HG03442 (cell line): ENCODE data around the gene DHTKD1.
"Not testable (repeated sequence)": the region's sequence is repeated elsewhere in the genome, so short reads cannot be mapped to it uniquely, and the experiment has no call there.

Source experiments
- ATAC-seq: cut with Tn5 transposase; IDR thresholded peaks from one replicate; pipeline ENCODE4 v1.9.1; 2021; ENCODE audit warnings: mild to moderate bottlenecking, moderate library complexity; ENCODE audit not compliant: unreplicated experiment

Gene DHTKD1

DNA sequence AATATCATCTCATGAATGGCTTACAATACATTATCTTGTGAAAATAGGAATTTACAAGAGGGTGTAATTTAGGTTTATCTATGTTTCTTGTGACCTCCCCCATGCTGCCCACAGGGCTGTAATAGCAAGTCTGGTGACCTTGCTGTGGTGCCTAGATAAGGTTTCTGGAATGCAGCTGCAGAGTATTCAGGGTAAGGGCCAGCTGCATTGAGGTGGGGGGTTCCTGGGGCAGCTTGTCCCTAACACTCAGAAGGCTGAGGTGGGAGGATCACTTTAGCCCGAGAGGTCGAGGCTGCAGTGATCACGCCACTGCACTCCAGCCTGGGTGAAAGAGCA, 5.3 kb upstream of the DHTKD1 start:
- ATAC-seq, result no peak

DNA sequence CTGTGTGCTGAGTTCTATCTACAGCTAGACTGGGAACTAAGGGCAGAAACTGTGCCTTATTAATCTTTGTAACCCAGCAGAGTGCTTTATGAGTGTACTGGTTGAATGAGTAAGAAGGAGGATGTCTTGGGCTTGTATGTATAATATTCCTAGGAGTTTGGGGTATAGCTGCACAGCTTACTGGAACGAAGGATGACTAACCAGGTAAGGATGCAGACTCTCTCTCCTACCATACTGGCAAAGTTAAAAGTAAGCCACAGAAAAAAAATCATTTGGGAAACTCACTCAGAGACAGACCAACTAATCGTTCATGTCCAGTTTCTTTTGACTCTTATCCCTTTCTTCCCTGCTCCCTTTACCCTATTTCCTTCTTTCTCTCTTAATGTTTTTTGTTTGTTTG, 1.4 kb upstream of the DHTKD1 start:
- no peak for ATAC-seq

DNA sequence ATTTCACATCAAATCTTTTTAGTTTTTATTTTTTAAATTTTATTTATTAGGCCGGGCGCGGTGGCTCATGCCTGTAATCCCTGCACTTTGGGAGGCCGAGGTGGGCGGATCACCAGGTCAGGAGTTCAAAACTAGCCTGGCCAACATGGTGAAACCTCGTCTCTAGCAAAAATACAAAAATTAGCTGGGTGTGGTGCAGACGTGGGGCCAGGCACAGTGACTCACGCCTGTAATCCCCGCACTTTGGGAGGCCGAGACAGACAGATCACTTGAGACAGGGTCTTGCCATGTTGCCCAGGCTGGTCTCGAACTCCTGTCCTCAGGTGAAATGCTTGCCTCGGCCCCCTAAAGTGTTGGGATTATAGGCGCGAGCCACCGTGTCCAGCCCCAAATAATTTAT, 2.7 kb downstream of the DHTKD1 start:
- ATAC-seq, result not testable (repeated sequence)

DNA sequence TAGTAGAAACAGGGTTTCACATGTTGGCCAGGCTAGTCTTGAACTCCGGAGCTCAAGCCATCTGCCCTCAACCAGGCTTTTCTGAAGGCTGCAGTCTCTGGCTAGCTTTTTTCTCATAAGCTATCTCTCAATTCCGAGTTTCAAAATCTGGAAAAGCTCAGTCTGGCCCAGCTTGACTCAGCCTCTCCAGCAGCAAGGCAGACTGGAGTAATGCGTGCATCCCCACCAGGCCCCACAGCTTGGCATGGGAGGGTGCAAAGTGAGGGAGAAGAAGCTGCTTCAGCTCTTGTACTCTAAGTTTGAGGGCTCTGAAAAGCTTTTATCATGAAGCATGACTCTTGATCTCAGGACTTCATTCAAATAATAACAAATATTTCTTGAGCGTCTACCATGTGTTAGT, 4.8 kb downstream of the DHTKD1 start:
- ATAC-seq, result no peak

DNA sequence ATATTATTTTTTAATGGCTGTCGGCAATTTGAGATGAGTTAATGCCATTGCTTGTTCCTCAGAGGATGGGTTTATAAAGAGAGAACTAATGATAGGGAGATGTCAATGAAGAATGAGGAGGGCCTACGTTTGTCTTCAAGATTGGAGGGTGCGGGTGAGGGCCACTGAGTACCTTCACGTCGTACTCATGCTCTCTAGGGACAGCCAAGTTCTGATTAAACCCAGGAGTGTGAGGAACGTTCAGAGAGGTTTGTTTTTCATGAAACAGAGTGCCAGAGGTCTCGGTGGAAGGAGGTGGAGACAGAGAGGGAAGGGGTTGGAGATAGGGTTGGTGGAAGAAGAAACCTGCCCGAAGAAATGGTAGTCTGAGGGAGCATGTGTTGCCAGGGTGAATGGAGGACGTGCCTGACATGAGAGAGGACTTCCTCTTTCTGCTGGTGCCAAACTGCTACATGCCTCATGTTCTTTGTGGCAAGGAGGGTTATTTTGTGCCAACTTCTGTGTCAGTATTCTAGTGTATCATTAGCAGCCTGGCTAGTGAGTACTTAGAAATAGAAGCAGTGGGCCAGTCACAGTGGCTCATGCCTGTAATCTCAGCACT, 8.9 kb downstream of the DHTKD1 start:
- ATAC-seq, result no peak

DNA sequence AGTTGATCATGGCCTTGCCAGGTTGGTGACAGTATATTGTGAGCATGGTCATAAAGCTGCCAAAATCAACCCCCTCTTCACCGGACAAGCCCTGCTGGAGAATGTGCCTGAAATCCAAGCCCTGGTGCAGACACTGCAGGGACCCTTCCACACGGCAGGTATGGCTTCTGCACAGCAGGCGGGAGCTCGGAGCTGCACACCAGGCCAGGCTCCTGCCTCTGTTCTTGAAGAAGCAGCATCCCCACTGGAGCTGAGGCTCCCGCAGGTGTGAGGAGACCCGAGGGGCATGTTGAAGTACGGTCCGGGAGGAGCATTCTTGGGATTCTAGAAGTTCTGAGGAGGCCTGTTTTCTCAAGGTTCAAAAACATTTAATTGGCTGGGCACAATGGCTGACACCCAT, 12.7 kb downstream of the DHTKD1 start:
- ATAC-seq, result no peak

DNA sequence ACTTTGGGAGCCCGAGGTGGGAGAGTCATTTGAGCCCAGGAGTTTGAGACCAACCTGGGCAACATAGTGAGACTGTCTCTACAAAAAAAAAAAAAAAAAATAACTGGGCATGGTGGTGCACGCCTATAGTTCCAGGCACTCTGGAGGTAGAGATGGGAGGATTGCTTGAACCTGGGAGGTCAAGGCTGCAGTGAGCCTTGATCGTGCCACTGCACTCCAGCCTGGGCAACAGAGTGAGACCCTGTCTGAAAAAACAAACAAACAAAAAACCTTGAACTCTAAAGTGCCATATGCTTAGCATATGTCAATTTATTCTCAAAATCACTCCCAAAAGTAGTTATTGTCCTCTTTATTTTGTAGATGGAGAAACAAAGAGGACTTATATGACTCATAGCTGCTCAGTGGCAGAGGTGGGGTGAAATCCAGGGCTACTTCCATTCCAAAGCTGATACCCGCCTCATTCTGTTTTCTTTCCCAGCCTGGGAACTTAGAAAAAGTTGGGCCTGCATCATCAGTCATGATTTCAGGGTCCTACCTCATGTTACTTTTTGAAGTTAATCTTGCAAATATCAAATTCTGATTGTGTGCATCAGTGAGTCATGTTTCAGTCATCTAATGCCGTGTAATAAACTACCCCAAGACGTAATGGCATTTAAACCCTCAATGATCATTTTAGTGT, 13.3 kb downstream of the DHTKD1 start:
- no peak for ATAC-seq

DNA sequence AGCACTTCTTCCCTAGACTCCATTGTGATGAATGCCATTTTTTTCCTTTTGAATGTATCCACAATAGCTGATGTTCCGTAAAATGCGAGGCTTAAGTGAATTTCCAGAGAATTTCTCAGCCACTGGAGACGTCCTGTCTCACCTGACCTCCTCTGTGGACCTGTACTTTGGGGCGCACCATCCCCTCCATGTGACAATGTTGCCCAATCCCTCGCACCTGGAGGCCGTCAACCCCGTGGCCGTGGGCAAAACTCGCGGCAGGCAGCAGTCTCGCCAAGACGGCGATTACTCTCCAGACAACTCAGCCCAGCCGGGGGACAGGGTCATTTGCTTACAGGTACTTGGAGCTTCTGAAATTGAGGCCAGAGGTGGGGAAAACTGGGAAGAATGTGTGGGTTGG, 20.2 kb downstream of the DHTKD1 start:
- ATAC-seq, result no peak

DNA sequence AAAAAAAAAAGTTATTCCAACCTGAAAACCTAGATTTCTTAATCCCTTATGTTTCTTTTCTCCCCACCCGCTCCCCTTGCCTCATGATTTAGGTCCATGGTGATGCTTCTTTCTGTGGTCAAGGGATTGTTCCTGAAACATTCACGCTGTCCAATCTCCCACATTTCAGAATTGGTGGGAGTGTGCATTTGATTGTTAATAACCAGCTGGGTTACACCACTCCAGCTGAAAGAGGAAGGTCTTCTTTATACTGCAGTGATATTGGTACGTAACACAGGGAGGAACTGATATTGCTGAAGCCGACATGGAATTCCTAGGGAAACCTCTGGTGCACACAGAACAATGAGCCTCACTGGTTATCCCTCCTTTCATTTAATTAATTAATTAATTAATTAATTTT, 22.7 kb downstream of the DHTKD1 start:
- ATAC-seq, result no peak

DNA sequence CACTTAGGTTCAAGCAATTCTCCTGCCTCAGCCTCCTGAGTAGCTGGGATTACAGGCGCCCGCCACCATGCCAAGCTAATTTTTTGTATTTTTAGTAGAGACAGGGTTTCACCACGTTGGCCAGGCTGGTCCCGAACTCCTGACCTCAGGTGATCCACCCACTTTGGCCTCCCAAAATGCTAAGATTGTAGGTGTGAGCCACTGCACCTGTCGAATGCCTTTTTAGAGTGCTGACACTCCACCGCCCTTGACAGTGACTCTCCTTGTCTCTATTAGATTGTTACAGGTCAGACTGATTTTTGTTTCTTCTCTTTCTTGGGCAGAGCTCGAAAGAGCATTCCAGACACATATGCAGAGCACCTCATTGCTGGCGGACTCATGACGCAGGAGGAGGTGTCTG, 28.6 kb downstream of the DHTKD1 start:
- not testable (repeated sequence) for ATAC-seq

DNA sequence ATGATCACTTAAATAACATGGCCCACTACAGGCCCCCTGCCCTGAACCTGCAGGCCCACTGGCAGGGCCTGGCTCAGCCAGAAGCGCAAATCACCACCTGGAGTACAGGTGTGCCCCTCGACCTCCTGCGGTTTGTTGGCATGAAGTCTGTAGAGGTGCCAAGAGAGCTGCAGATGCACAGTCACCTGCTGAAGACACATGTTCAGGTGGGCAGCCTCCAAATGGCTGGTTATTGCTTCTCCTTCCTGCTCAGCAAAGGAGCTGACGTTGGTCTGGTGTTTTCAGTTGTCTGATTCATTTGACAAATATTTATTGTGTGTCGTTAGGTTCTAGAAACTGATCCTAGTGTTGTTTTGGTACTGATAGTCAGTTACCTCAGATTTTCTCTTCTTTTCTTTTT, 29.0 kb downstream of the DHTKD1 start:
- ATAC-seq, result no peak

DNA sequence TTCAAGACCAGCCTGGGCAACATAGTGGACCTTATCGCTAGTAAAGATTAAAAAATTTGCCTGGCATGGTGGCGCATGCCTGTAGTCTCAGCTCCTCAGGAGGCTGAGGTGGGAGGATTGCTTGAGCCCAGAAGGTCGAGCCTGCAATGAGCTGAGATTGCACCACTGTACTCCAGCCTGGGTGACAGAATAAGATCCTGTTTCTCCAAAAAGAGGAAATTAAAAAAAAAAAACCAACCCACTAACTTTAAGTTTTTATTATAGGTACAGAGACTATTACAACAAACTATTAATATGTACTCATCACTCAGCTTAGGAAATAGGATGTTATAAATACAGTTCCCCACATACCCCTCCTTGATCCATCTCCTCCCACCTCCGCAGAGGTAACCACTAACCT, 30.2 kb downstream of the DHTKD1 start:
- no peak for ATAC-seq

DNA sequence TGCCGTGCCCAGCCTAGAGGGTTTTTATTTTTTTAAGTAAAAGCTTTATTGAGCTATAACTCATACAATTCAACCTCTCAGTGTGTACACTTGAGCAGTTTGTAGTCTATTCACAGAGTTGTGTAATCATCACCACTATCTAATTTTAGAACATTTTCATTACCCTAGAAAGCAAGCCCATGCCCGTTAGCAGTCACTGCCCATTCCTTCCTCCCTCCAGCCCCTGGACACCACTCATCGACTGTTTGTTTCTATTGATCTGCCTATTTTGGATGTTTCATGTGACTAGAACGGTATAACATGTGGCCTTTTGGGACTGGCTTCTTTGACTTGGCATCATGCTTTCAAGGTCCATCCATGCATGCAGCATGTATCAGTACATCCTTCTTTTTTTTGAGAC, 35.0 kb downstream of the DHTKD1 start:
- ATAC-seq, result no peak

DNA sequence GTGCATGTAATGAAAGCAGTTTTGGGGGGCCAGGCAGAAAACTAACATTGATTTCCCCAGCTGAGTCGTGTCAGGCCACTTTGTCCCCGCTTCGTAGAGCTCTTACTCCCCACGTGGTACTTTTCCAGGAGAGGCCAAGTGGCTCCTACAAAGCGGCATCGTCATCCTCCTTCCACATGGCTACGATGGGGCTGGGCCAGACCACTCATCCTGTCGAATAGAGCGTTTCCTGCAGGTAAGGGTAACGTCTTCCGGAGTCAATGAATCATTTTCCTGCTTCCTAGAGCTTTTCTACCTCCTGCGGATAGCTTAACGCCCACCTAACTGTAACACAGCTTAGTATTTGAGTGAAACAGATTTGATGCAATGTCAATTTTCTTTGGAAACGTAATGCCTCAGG, 39.0 kb downstream of the DHTKD1 start:
- no peak for ATAC-seq

DNA sequence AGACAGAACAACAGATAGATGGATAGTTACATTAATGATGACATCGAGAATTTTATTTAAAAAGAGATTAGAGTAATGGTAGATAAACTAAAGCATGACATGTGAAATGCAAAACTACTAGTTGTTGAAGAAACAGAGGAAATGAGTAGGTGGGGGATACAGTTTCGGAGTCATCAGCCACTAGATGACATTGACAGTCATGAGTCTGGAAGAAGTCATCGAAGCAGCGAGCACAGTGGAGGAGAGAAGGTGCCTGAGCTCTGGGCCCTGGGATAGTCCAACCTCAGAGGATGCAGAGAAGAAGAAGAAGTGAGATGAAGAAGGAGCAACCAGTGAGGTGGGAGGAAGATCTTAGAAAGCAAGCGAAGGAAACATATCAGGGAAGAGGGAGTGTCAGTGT, 40.5 kb downstream of the DHTKD1 start:
- ATAC-seq, result no peak

DNA sequence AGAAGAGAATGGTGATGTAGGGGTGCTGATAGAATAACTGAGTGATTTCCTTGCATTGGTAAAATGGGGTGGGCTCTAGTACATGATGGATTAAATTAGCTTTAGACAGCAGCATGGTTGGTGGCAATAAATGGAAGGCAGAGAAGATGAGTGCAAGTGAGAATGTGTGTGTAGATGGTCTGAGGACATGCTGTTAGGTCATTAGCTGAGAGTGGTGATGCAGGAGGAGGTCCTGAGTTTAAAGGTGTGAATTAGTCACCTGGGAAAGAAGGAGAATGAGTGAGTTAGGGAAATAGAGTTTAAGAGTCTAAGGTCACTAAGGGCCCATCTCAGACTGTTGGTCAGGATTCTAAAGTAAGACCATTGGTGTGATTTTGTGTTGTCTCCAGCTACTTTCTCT, 42.8 kb downstream of the DHTKD1 start:
- no peak for ATAC-seq

DNA sequence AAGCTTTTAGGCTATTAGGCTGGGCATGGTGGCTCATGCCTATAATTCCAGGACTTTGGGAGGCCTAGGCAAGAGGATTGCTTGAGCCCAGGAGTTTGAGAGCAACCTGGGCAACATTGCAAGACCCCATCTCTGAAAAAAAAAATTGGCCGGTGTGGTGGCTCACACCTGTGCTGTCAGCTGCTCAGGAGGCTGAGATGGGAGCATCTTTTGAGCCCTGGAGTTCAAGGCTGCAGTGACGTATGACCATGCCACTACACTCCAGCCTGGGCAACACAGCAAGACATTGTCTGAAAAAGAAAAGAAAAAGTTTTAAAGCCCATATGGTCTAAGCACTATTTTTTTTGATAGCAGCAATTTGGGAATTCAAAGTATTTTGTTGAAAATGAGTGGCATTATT, 44.9 kb downstream of the DHTKD1 start:
- no peak for ATAC-seq

DNA sequence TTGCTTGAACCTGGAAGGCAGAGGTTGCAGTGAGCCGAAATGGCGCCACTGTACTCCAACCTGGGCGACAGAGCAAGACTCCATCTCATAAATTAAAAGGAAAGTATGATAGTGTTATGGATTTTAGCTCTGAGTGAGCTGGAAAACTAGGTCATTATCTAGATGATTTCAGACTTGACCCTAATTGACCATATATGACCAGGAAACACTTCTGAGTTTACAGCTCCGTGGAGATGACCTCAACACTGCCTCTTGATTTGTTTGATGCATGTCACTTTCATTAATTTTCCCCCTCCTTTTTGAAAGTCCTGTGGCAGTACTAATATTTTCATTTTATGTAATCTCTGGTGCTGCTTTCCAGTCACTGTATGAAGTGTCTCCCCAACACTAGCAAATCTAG, 52.9 kb downstream of the DHTKD1 start:
- ATAC-seq, result no peak

DNA sequence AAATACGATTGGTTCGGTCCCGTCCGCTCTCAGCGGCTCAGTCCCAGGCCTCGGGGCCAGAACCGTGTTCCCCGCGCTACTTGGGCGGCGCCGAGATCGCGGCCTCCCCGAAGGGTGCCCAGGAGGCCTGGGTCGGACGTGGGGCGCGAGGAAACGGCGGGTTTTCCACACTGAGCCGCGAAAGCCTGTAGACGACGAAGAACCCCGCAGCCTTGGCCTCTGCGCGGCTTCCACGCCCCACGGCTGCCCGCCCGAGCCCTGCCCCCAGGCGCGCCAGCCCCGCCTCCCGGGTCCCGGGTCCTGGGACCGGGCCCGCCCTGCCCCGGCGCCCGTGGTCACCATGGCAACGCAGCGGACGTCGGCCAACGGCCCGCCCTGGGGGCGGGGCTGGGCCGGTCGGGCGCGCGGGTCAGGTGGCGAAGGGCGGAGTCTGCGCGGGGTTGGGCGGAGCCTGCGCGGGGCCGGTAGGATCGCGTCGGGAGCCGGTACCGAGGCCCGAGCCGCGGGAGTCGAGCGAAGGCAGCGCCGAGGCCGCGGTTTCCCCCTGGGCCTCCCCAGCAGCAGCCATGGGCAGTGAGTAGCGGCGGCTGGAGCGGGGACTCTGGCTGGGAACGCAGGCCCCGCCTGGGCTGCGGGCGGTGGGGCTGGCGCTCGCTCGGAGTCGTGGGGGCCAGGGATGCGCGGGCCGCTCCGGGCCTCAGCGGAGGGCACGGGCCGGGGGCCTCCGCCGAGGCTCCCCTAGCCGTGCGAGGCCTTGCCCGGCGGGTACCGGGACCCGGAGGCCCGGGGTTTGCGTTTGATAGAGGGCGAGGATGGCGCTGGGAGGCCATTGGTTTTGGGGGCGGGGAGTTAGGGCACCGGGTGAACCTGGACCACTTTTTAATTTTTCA, 60.7 kb downstream of the DHTKD1 start, which contains the start of gene SEC61A2:
Gene SEC61A2 (plus strand): TSS at position 456 of the 890 bp plus-strand sequence. CDS start 111 bp downstream, at position 567.
- ATAC-seq, result peak; percentile 90

DNA sequence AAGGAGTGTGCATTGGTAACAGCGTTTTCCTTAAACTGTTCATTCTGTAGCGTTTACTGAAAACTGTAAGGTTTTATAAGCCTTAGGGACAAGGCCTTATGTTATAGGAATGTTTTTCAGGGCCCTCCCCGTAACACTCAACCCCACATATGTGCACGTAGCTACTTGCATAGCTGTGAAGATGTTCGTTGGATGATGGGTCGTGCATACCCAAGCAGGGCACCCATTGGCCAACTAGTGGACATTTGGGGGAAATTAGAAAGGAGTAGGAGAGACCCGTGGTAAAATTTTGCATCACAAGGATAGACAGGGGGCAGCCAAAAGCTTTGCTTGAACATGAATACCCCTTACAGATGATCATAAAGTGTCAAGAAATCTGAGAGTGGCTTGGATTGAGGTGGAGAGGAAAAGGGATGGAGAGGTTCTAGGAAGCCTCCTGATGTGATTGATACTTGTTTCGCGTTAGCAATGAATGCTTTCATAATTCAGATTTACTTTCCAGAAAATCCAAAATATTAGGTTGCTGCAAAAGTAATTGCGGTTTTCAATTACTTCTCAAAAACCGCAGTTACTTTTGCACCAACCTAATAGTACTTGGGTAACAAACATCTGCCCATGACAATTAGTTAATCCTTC, 61.6 kb downstream of the DHTKD1 start:
- peak; percentile 37 for ATAC-seq

DNA sequence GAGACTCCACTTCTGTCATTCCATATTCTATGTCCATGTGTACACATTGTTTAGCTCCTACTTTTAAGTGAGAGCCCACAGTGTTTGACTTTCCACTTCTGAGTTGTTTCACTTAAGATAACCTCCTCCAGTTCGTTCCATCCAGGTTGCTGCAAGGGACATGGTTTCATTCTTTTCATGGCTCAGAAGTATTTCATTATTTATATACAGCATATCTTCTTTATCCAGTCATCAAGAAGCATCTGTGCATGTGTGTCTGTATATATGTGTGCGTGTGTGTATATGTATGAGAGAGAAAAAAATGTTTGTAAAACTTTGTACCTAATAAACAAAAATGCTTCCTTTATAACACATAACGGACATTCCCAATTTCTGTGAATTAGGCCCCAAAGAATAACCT, 66.9 kb downstream of the DHTKD1 start:
- ATAC-seq, result no peak

DNA sequence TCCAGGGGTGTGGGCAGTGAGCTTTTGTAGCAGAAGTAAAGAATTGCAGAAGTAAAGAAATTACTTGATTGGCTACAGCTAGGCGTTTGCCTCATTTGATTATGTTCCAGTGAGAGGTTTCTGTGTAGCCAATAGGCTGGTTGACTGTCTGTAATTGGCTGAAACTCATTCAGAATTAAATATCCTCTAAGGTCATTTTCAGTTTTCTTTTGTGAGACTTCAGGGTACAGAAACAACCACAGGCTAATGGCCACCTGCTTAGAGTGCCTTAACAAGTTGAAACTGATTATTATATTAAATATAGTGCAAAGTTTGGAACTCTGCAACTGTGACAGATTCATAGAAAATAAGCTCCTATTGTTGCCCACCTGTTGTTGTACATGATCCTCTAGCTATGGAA, 71.3 kb downstream of the DHTKD1 start:
- no peak for ATAC-seq
